ENCODE results near the gene TRMO. TPM values are rescaled to one million over a fixed set of nuclear protein-coding genes. Genes with fewer than 3 reads are reported as not detected.

The TRMO gene
- total RNA-seq, 1 donor from 2014 or later = 32.4 TPM

DNA sequence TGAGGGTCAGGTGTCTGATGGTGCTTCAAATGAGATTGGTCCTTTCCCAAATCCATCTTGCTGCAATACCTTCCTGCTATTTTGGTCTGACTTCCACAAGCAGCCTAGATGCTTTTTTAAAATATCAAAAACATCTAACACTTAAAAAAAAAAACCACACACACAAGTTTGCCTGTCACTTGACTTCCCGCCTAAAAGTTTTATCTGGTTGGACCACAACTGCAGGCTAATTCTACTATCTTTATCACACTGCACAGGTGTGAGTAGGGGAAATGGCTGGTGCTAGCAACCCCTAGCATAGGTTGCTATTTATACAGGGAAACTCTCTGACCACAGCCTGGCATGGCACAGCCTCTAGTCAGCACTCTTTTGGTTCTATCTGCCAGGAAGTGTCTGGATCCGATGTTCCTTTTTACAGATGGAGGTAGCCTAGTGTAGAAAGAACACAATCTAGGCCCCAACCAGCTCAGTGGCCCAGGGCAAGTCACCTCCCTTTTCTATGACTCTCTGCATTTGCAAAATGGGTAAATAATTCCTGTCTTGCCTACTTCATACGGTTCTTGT lies 15.9 kb upstream of the TRMO start, which contains the start of gene HEMGN:
TSS of gene HEMGN (minus strand) at position 92 of the 564 bp plus-strand sequence. CDS start at position 56, 36 bp downstream.
- POLR2A ChIA-PET = no interaction called here
- peak; percentile 37 for ATAC-seq (ENCODE audit: low read depth)

DNA sequence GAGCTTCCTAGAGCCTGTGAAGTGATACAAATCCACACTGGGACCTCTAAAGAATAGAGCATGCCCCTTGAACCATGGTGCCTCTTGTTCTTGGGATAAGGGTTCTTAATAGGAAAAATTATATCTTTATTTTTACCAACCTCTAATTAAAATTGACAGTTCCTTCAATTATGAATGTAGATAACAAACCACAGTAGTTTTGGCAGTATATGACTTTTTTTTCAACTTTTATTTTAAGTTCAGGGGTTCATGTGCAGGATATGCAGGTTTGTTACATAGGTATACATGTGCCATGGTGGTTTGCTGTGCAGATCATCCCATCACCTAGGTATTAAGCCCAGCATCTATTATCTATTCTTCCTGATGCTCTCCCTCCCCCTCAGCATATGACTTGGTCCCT lies 14.7 kb upstream of the TRMO start:
- H3K4me3 Mint-ChIP-seq = no peak overlapping the region
- DNase-seq (no peak), ATAC-seq (ENCODE audit: low read depth) (no peak)
- CTCF ChIA-PET = interaction anchor here (1.1 kb wide), 1 partner anchor 14 kb away, joined by 3 read pairs; the partner anchor contains the start of gene TRMO
- H3K27me3 Mint-ChIP-seq = peaks cover 2% of the 10 kb centered on the region
- no peak for TF ChIP-seq CTCF (IDR thresholded peaks at IDR 0.05)
- no peaks in the 10 kb centered on the region for H3K36me3 Mint-ChIP-seq (ENCODE audit: low read depth)
- peaks cover 7% of the 10 kb centered on the region for H3K4me1 Mint-ChIP-seq
- intact Hi-C loops (cut with micrococcal nuclease) = no loop called here
- POLR2A ChIA-PET = no interaction called here
- H3K27ac Mint-ChIP-seq = no peak overlapping the region
- no peaks in the 10 kb centered on the region for H3K9me3 Mint-ChIP-seq

More for the DNA sequence above, 15.9 kb upstream of the TRMO start, which contains the start of gene HEMGN:
- no peaks in the 10 kb centered on the region for H3K9me3 Mint-ChIP-seq
- no peaks in the 10 kb centered on the region for H3K36me3 Mint-ChIP-seq (ENCODE audit: low read depth)
- no peak for TF ChIP-seq CTCF (IDR thresholded peaks at IDR 0.05)
- CTCF ChIA-PET = interaction anchor here (1.1 kb wide), 1 partner anchor 16 kb away, joined by 3 read pairs; the partner anchor contains the start of gene TRMO
- no peak within 1 kb of the TSS for H3K4me3 Mint-ChIP-seq
- intact Hi-C loops (cut with micrococcal nuclease) = no loop called here
- peaks cover 7% of the 10 kb centered on the region for H3K4me1 Mint-ChIP-seq
- H3K27me3 Mint-ChIP-seq = peaks cover 2% of the 10 kb centered on the region
- no peak within 1 kb of the TSS for H3K27ac Mint-ChIP-seq
- DNase-seq = no peak

DNA sequence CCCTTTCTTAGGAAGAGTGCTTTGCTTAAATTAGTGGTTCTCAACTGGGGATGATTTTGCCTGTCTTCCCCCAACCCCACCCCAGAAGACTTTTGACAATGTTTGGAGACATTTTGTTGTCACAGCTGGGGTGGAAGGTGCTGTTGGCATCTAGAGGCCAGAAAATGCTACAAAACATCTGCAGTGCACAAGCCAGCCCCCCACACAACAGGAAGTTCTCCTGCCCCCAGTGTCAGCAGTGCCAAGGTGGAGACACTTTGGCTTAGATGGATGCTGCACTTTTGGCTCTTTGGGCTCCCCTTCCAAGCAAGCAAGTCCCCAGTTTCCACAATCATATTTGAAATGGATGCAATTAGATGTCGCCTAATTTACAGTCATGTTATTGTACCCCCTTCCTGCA lies 13.0 kb upstream of the TRMO start:
- Mint-ChIP-seq H3K9me3 (no peaks in the 10 kb centered on the region), H3K27ac (no peak overlapping the region), H3K4me3 (no peak overlapping the region), H3K4me1 (peaks cover 10% of the 10 kb centered on the region), H3K36me3 (ENCODE audit: low read depth) (no peaks in the 10 kb centered on the region), H3K27me3 (peaks cover 2% of the 10 kb centered on the region)
- ChIA-PET POLR2A (interaction anchor here (1.3 kb wide), 1 partner anchor 48 kb away, joined by 3 read pairs; the partner anchor contains the start of gene ANP32B), CTCF (interaction anchor here (1.0 kb wide), 1 partner anchor 12 kb away, joined by 3 read pairs; no protein-coding TSS in a partner anchor)
- ATAC-seq (ENCODE audit: low read depth) = no peak
- intact Hi-C loops (cut with micrococcal nuclease) = no loop called here
- no peak for DNase-seq
- TF ChIP-seq CTCF (IDR thresholded peaks at IDR 0.05) = no peak

GRCh38 chr9:97934321-97935115 lies 12.2 kb upstream of the TRMO start:
- peaks cover 10% of the 10 kb centered on the region for H3K4me1 Mint-ChIP-seq
- H3K27ac Mint-ChIP-seq = no peak overlapping the region
- POLR2A ChIA-PET = interaction anchor here (1.3 kb wide), 1 partner anchor 49 kb away, joined by 3 read pairs; the partner anchor contains the start of gene ANP32B
- no peaks in the 10 kb centered on the region for H3K36me3 Mint-ChIP-seq (ENCODE audit: low read depth)
- no peaks in the 10 kb centered on the region for H3K9me3 Mint-ChIP-seq
- H3K27me3 Mint-ChIP-seq = peaks cover 2% of the 10 kb centered on the region
- no peak for ATAC-seq (ENCODE audit: low read depth)
- no peak for TF ChIP-seq CTCF (IDR thresholded peaks at IDR 0.05)
- intact Hi-C loops (cut with micrococcal nuclease) = no loop called here
- CTCF ChIA-PET = interaction anchor here (0.7 kb wide), 1 partner anchor 153 kb away, joined by 3 read pairs; no protein-coding TSS in a partner anchor
- no peak for DNase-seq
- no peak overlapping the region for H3K4me3 Mint-ChIP-seq
